H54 (cell line): ENCODE data around the gene MYL9.
A peak's percentile ranks its signal among the peaks of the same experiment; 100 is the strongest.

ENCODE experiments used
- DNase-seq: peaks from one replicate; pipeline ENCODE4 v3.0.0; 2011; ENCODE audit warnings: low spot score, mixed read lengths; ENCODE audit not compliant: insufficient read length
- FAIRE-seq: peaks from 3 replicates; lab custom pipeline; 2011; peaks lifted over from hg19 to GRCh38; lab: Jason Lieb, UNC
- POLR2A ChIP-seq: IDR thresholded peaks from 2 replicates; pipeline ENCODE4 v1.6.1; 2011; ENCODE audit warnings: low read depth, mild to moderate bottlenecking, low read length

MYL9 gene

GRCh38 chr20:36541227-36541767, at the start of gene MYL9:
MYL9 (plus strand) TSS chr20:36541519; CDS start chr20:36544885, 3,366 bp downstream.
- peak; percentile 40; the same call in 1 of the 2 replicates for TF ChIP-seq POLR2A
- DNase-seq (peak; percentile 54), FAIRE-seq (no peak)

- no peak for DNase-seq
- no peak for FAIRE-seq
Measured at GRCh38 chr20:36491901-36492617, 49.3 kb upstream of the MYL9 start.

GRCh38 chr20:36493051-36493800, 48.1 kb upstream of the MYL9 start:
- FAIRE-seq (no peak), DNase-seq (no peak)
- no peak for TF ChIP-seq POLR2A

More at GRCh38 chr20:36491901-36492617, 49.3 kb upstream of the MYL9 start:
- TF ChIP-seq POLR2A, result no peak

GRCh38 chr20:36493801-36494114, 47.6 kb upstream of the MYL9 start:
- no peak for TF ChIP-seq POLR2A
- FAIRE-seq (no peak), DNase-seq (peak; percentile 75)

- TF ChIP-seq POLR2A, result no peak
- FAIRE-seq, result no peak
Measured at GRCh38 chr20:36496707-36497669, 44.3 kb upstream of the MYL9 start.

GRCh38 chr20:36497856-36498255, 43.5 kb upstream of the MYL9 start:
- no peak for TF ChIP-seq POLR2A
- DNase-seq (no peak), FAIRE-seq (no peak)

More at GRCh38 chr20:36496707-36497669, 44.3 kb upstream of the MYL9 start:
- no peak for DNase-seq

GRCh38 chr20:36498386-36499179, 42.7 kb upstream of the MYL9 start:
- FAIRE-seq, result no peak
- no peak for TF ChIP-seq POLR2A
- DNase-seq, result no peak

GRCh38 chr20:36499211-36499610, 42.1 kb upstream of the MYL9 start:
- no peak for FAIRE-seq
- TF ChIP-seq POLR2A, result no peak
- no peak for DNase-seq

GRCh38 chr20:36499723-36500501, 41.4 kb upstream of the MYL9 start:
- DNase-seq, result no peak
- 0 out of 2 replicates have a peak, but pooled peaks have one; percentile 19 for TF ChIP-seq POLR2A
- no peak for FAIRE-seq

GRCh38 chr20:36501367-36502006, 39.8 kb upstream of the MYL9 start:
- no peak for TF ChIP-seq POLR2A
- no peak for DNase-seq
- no peak for FAIRE-seq

GRCh38 chr20:36504295-36504694, 37.0 kb upstream of the MYL9 start:
- no peak for FAIRE-seq
- no peak for DNase-seq
- no peak for TF ChIP-seq POLR2A
